Measurements from ENCODE around the gene CDCP1.

GRCh38 chr3:45125550-45126026, 20.6 kb downstream of the CDCP1 start:
- TF ChIP-seq POLR2AphosphoS5 (IDR thresholded peaks at IDR 0.05): peak in 2 of 3 donors; percentile 8 to 10
- TF ChIP-seq EP300 (IDR thresholded peaks at IDR 0.05; ENCODE audit: low read depth): no peak
- TF ChIP-seq, protein P1, sequence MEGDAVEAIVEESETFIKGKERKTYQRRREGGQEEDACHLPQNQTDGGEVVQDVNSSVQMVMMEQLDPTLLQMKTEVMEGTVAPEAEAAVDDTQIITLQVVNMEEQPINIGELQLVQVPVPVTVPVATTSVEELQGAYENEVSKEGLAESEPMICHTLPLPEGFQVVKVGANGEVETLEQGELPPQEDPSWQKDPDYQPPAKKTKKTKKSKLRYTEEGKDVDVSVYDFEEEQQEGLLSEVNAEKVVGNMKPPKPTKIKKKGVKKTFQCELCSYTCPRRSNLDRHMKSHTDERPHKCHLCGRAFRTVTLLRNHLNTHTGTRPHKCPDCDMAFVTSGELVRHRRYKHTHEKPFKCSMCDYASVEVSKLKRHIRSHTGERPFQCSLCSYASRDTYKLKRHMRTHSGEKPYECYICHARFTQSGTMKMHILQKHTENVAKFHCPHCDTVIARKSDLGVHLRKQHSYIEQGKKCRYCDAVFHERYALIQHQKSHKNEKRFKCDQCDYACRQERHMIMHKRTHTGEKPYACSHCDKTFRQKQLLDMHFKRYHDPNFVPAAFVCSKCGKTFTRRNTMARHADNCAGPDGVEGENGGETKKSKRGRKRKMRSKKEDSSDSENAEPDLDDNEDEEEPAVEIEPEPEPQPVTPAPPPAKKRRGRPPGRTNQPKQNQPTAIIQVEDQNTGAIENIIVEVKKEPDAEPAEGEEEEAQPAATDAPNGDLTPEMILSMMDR (IDR thresholded peaks at IDR 0.05): no peak

Measured in transverse colon (tissue), 4 donors.